ENCODE results near the gene PRSS22.

The PRSS22 gene

GRCh38 chr16:2848933-2849725, 8.8 kb downstream of the PRSS22 start:
- no peak for DNase-seq

GRCh38 chr16:2846511-2847310, 11.3 kb downstream of the PRSS22 start:
- no peak for DNase-seq

GRCh38 chr16:2845116-2845515, 12.9 kb downstream of the PRSS22 start:
- DNase-seq = no peak

- DNase-seq = no peak
Observed at GRCh38 chr16:2843526-2843925, 14.4 kb downstream of the PRSS22 start.

- DNase-seq = peak; percentile 56 to 80
Observed at GRCh38 chr16:2842340-2843000, 15.5 kb downstream of the PRSS22 start.

- no peak for DNase-seq
Observed at GRCh38 chr16:2841606-2842339, 16.2 kb downstream of the PRSS22 start.

- no peak for DNase-seq
Observed at GRCh38 chr16:2840914-2841313, 17.1 kb downstream of the PRSS22 start.

GRCh38 chr16:2839650-2840450, 18.1 kb downstream of the PRSS22 start:
- DNase-seq = no peak

- peak; percentile 37 to 43 for DNase-seq
Observed at GRCh38 chr16:2838928-2839327, 19.0 kb downstream of the PRSS22 start.

GRCh38 chr16:2836646-2837508, 21.1 kb downstream of the PRSS22 start:
- no peak for DNase-seq

GRCh38 chr16:2835638-2836493, 22.1 kb downstream of the PRSS22 start:
- DNase-seq = no peak

- DNase-seq = no peak
Observed at GRCh38 chr16:2834968-2835367, 23.0 kb downstream of the PRSS22 start.

- no peak for DNase-seq
Observed at GRCh38 chr16:2833776-2834175, 24.2 kb downstream of the PRSS22 start.

- DNase-seq = no peak
Observed at GRCh38 chr16:2831203-2831602, 26.8 kb downstream of the PRSS22 start.

GRCh38 chr16:2830355-2830695, 27.6 kb downstream of the PRSS22 start:
- DNase-seq = no peak

- no peak for DNase-seq
Observed at GRCh38 chr16:2829501-2830354, 28.2 kb downstream of the PRSS22 start, which contains the start of gene ZG16B. TSS of gene ZG16B (plus strand) at chr16:2830303. CDS start at chr16:2830442, 139 bp downstream.

GRCh38 chr16:2828876-2829430, 29.0 kb downstream of the PRSS22 start:
- no peak for DNase-seq

- no peak for DNase-seq
Observed at GRCh38 chr16:2828521-2828840, 29.5 kb downstream of the PRSS22 start.

Measured in stimulated activated CD4-positive, alpha-beta T cell treated with anti-CD3 and anti-CD28 coated beads, Interleukin-4, amount 100 ng/mL, for 4 hours (primary cell).